IMR-90 (cell line): Measurements from ENCODE around the gene ATRN. TPM values are rescaled to one million over a fixed set of nuclear protein-coding genes. Genes with fewer than 3 reads are reported as not detected.

Experiments
- ATAC-seq: fragments of 200-7000 bp; cut with Tn5 transposase; 2 replicates; pipeline ENCODE4 v1.9.1; 2020; ENCODE audit warnings: low read depth, mild to moderate bottlenecking, moderate library complexity
- BruUV-seq: library from RNA; stranded (reverse); fragments of 400-500 nt; replicated peaks from 2 replicates; lab custom pipeline; 2021; lab: Mats Ljungman, UMichigan
- CTCF ChIA-PET: fragments of 300-600 bp; formaldehyde crosslinking; extraction: SDS; loops from one replicate; lab custom pipeline; 2021; ENCODE audit warnings: antibody characterized with exemption; lab: Yijun Ruan, JAX
- POLR2A ChIA-PET: fragments of 300-600 bp; sonication (Branson Sonifier 250); formaldehyde crosslinking; loops from one replicate; lab custom pipeline; 2022; ENCODE audit warnings: antibody characterized with exemption; ENCODE audit not compliant: unreplicated experiment; lab: Charles Lee
- DNase-seq: peaks from one replicate; pipeline ENCODE4 v3.0.0; 2013
- H2AFZ ChIP-seq: replicated peaks from 2 replicates; pipeline ENCODE3; 2013; ENCODE audit warnings: low read length, mild to moderate bottlenecking; ENCODE audit not compliant: poor library complexity
- H2AK5ac ChIP-seq: 2 replicates; pipeline ENCODE4 v1.6.1; 2013; ENCODE audit warnings: low read depth, low read length, inconsistent platforms
- H2AK9ac ChIP-seq: replicated peaks from 2 replicates; pipeline ENCODE3; 2013; ENCODE audit warnings: mild to moderate bottlenecking, low read depth, low read length, moderate library complexity; ENCODE audit not compliant: poor library complexity
- H2BK120ac ChIP-seq: 2 replicates; pipeline ENCODE4 v1.6.1; 2013; ENCODE audit warnings: low read depth, low read length, inconsistent platforms
- H2BK15ac ChIP-seq: 3 replicates; pipeline ENCODE4 v1.6.1; 2013; ENCODE audit warnings: low read depth, low read length, inconsistent platforms
- H2BK20ac ChIP-seq: 2 replicates; pipeline ENCODE4 v1.6.1; 2013; ENCODE audit warnings: low read depth, mild to moderate bottlenecking, inconsistent platforms, low read length, moderate library complexity
- H2BK5ac ChIP-seq: 2 replicates; pipeline ENCODE4 v1.6.1; 2013; ENCODE audit warnings: mild to moderate bottlenecking, low read depth, low read length, inconsistent platforms; ENCODE audit not compliant: poor library complexity, severe bottlenecking
- H3K14ac ChIP-seq: replicated peaks from 2 replicates; pipeline ENCODE4 v1.6.1; 2013; ENCODE audit warnings: low read depth, low read length, inconsistent platforms
- H3K18ac ChIP-seq: 2 replicates; pipeline ENCODE4 v1.6.1; 2013; ENCODE audit warnings: low read depth, low read length, control low read depth
- H3K23ac ChIP-seq: 2 replicates; pipeline ENCODE4 v1.6.1; 2013; ENCODE audit warnings: low read depth, low read length, inconsistent platforms
- H3K27ac ChIP-seq: 2 replicates; pipeline ENCODE4 v1.5.1; 2013; ENCODE audit warnings: mild to moderate bottlenecking, control low read depth, low read length; ENCODE audit not compliant: insufficient read depth
- H3K27me3 ChIP-seq: 2 replicates; pipeline ENCODE4 v1.6.1; 2013; ENCODE audit warnings: low read length; ENCODE audit not compliant: control insufficient read depth, insufficient read depth
- H3K36me3 ChIP-seq: 2 replicates; pipeline ENCODE4 v1.6.1; 2013; ENCODE audit warnings: low read length, mixed read lengths; ENCODE audit not compliant: control insufficient read depth, insufficient read depth
- H3K4ac ChIP-seq: 2 replicates; pipeline ENCODE4 v1.6.1; 2013; ENCODE audit warnings: low read depth, low read length, inconsistent platforms
- H3K4me1 ChIP-seq: 2 replicates; pipeline ENCODE4 v1.6.1; 2013; ENCODE audit warnings: low read length, mixed read lengths; ENCODE audit not compliant: control insufficient read depth, insufficient read depth
- H3K4me2 ChIP-seq: 2 replicates; pipeline ENCODE4 v1.6.1; 2013; ENCODE audit warnings: low read depth, mild to moderate bottlenecking, control low read depth, low read length, moderate library complexity
- H3K4me3 ChIP-seq: 2 replicates; pipeline ENCODE4 v1.5.1; 2013; ENCODE audit warnings: low read depth, mild to moderate bottlenecking, control low read depth, low read length, moderate library complexity; ENCODE audit not compliant: insufficient read depth
- H3K56ac ChIP-seq: 2 replicates; pipeline ENCODE4 v1.6.1; 2013; ENCODE audit warnings: low read length, inconsistent platforms; ENCODE audit not compliant: insufficient read depth; ENCODE audit errors: extremely low read depth
- H3K79me1 ChIP-seq, 2 experiments: 2 replicates each; pipeline ENCODE4 v1.6.1; 2013; ENCODE audit warnings: low read length in 2 of 2, inconsistent platforms in 1 of 2, low read depth in 1 of 2
- H3K9ac ChIP-seq: 2 replicates; pipeline ENCODE4 v1.6.1; 2013; ENCODE audit warnings: low read depth, low read length, control low read depth
- H3K9me1 ChIP-seq: 2 replicates; pipeline ENCODE4 v1.6.1; 2013; ENCODE audit warnings: low read length, inconsistent platforms; ENCODE audit not compliant: insufficient read depth
- H3K9me3 ChIP-seq: 2 replicates; pipeline ENCODE4 v1.6.1; 2013; ENCODE audit warnings: low read length; ENCODE audit not compliant: control insufficient read depth, insufficient read depth
- H4K20me1 ChIP-seq: 2 replicates; pipeline ENCODE4 v1.6.1; 2013; ENCODE audit warnings: low read length, inconsistent platforms; ENCODE audit not compliant: insufficient read depth
- H4K5ac ChIP-seq: 2 replicates; pipeline ENCODE4 v1.6.1; 2013; ENCODE audit warnings: mild to moderate bottlenecking, low read depth, low read length, control low read depth
- H4K8ac ChIP-seq, 2 experiments: 2 replicates each; pipeline ENCODE4 v1.6.1; 2013; ENCODE audit warnings: low read depth in 2 of 2, low read length in 2 of 2, control low read depth in 1 of 2, inconsistent platforms in 1 of 2
- H4K91ac ChIP-seq: 2 replicates; pipeline ENCODE4 v1.6.1; 2013; ENCODE audit warnings: low read depth, low read length, inconsistent platforms; ENCODE audit not compliant: insufficient read depth
- BHLHE40 ChIP-seq: fragments of 150-350 bp; IDR thresholded peaks from 2 replicates; pipeline ENCODE4 v1.6.1; 2016; ENCODE audit warnings: mild to moderate bottlenecking, low read depth, low read length
- CEBPB ChIP-seq: IDR thresholded peaks from 2 replicates; pipeline ENCODE4 v1.6.1; 2012; ENCODE audit warnings: low read depth, low read length, improper control_type of control experiment
- CHD1 ChIP-seq: IDR thresholded peaks from 2 replicates; pipeline ENCODE4 v1.6.1; 2012; ENCODE audit warnings: low read depth, low read length, improper control_type of control experiment
- ELK1 ChIP-seq: fragments of 150-350 bp; IDR thresholded peaks from 2 replicates; pipeline ENCODE4 v1.6.1; 2016; ENCODE audit warnings: low read depth, mild to moderate bottlenecking, low read length, moderate library complexity, borderline replicate concordance
- FOS ChIP-seq: fragments of 150-350 bp; IDR thresholded peaks from 2 replicates; pipeline ENCODE4 v1.6.1; 2016; ENCODE audit warnings: low read depth, low read length
- MAZ ChIP-seq: IDR thresholded peaks from 2 replicates; pipeline ENCODE4 v1.6.1; 2012; ENCODE audit warnings: low read depth, mild to moderate bottlenecking, low read length, improper control_type of control experiment, moderate library complexity, borderline replicate concordance
- MXI1 ChIP-seq: IDR thresholded peaks from 2 replicates; pipeline ENCODE4 v1.6.1; 2012; ENCODE audit warnings: low read depth, mild to moderate bottlenecking, low read length, moderate library complexity, borderline replicate concordance
- NFE2L2 ChIP-seq: fragments of 150-350 bp; IDR thresholded peaks from 2 replicates; pipeline ENCODE4 v1.6.1; 2016; ENCODE audit warnings: low read depth, mild to moderate bottlenecking, low read length
- POLR2A ChIP-seq: IDR thresholded peaks from 2 replicates; pipeline ENCODE4 v1.6.1; 2012; ENCODE audit warnings: mild to moderate bottlenecking, low read depth, low read length
- RAD21 ChIP-seq: IDR thresholded peaks from 2 replicates; pipeline ENCODE4 v1.6.1; 2012; ENCODE audit warnings: low read length, improper control_type of control experiment
- RCOR1 ChIP-seq: IDR thresholded peaks from 2 replicates; pipeline ENCODE4 v1.6.1; 2012; ENCODE audit warnings: mild to moderate bottlenecking, low read length, improper control_type of control experiment; ENCODE audit not compliant: insufficient replicate concordance
- RFX5 ChIP-seq: IDR thresholded peaks from 2 replicates; pipeline ENCODE4 v1.8.0; 2012; ENCODE audit warnings: low read depth, mild to moderate bottlenecking, low read length, moderate library complexity
- USF2 ChIP-seq: fragments of 150-350 bp; IDR thresholded peaks from 2 replicates; pipeline ENCODE4 v1.6.1; 2017; ENCODE audit warnings: mild to moderate bottlenecking, antibody characterized with exemption, low read length, low read depth
- WGBS, 2 experiments: methylation state at CpG; one replicate each; pipeline versions ENCODE4 v1.1.5 to v1.1.7; 2013; ENCODE audit warnings: missing lambda C conversion rate in 2 of 2; ENCODE audit not compliant: insufficient read length in 1 of 2; ENCODE audit errors: extremely low coverage in 2 of 2; 5-methylcytosine and 5-hydroxymethylcytosine counted together
- dilution Hi-C: fragments of 300-500 bp; cut with HindIII; formaldehyde crosslinking; loops from one replicate; pipeline ENCODE4 v1.14.3; 2018; ENCODE audit warnings: low sequenced_read_pairs; ENCODE audit not compliant: unreplicated experiment
- in situ Hi-C: fragments of 300-500 bp; cut with MboI; formaldehyde crosslinking; loops from 3 replicates; pipeline ENCODE4 v1.14.3; 2019; ENCODE audit warnings: low sequenced_read_pairs, inconsistent platforms, mixed read lengths
- intact Hi-C: fragments of 100-400 bp; cut with micrococcal nuclease; formaldehyde crosslinking; loops from 2 replicates; pipeline ENCODE4 v1.10.0; 2022
- polyA plus RNA-seq, 3 experiments: library from polyadenylated mRNA; depleted of rRNA; stranded (reverse); fragments of >200 nt; gene quantifications; 2 replicates each; pipeline ENCODE4 v1.2.3, GENCODE V29; 2012; ENCODE audit warnings: low replicate concordance in 1 of 3
- total RNA-seq: library from RNA; depleted of rRNA; stranded (reverse); fragments of >200 nt; gene quantifications from 2 replicates; pipeline ENCODE4 v1.2.3, GENCODE V29; 2012
- TF ChIP-seq, protein P1 (sequence below): conservative IDR thresholded peaks from 2 replicates; pipeline ENCODE4 v1.5.1; 2012; ENCODE audit warnings: mild to moderate bottlenecking, low read depth, low read length, improper control_type of control experiment

The ATRN gene
- total and polyA plus RNA-seq, 2 of the 4 experiments (the other 2 are of a cell fraction), result 32.3 to 46.2 TPM

DNA sequence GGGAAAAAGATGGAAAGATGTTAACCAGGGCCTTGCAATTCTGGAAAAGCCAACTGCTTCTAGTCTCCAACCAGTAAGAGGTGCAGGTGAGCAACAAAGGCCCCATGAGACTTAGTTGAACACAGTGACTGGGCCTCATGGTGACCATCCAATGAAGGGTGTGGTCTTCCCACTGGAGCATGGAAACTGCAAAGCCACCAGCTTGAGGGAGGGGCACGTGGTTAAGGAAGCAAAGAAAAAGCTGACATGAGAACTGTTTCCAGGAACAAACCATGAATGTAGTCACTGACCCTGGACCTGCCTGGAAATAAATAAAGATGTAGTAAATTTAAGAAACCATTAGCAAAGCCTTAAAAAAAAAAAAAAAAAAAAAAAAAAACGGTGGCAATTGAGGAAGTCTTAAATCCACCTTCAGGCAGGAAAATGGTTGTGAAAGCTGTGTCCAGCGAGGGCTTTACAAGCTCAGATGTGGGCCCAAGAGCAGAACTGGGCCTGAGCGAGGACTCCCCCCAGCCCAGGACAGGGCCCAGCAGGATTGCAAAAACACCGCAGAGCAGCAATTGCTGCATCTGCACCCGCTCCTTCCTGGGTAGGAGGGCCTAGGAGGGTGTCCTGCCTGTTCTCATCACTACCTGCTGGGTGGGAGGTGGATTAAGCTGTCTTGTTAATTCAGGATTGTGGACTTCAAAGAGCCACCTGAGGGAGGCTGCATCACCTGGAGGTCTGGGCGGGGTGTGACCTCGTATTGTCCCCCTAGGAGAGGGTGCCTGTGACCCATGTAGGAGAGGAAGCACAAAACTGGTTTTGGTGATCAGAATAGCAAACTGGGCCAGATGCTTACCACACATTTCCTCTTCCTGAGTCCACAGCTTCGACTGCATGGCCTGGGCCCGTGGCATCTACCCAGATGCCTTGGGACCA, 182.1 kb downstream of the ATRN start:
- Histone ChIP-seq H3K9me3 (peaks cover 5% of the 10 kb centered on the region; the same call in 1 of the 2 replicates), H2BK120ac (no peak overlapping the region), H2AK9ac (no peak overlapping the region), H3K4ac (no peak overlapping the region), H3K56ac (no peak overlapping the region), H3K4me1 (no peaks in the 10 kb centered on the region), H3K9ac (no peak overlapping the region), H3K14ac (no peak overlapping the region; the same call in 1 of the 2 replicates), H3K23ac (no peak overlapping the region), H2BK5ac (no peak overlapping the region), H4K5ac (no peak overlapping the region), H3K18ac (no peak overlapping the region), H4K91ac (no peak overlapping the region), H3K36me3 (peaks cover 1% of the 10 kb centered on the region; the same call in 1 of the 2 replicates), H3K79me1 (no peaks in the 10 kb centered on the region), H4K8ac (no peak overlapping the region), H3K27me3 (peaks cover 6% of the 10 kb centered on the region; the same call in 1 of the 2 replicates), H2AK5ac (no peak overlapping the region), H2AFZ (no peak overlapping the region), H2BK15ac (no peak overlapping the region), H4K20me1 (no peaks in the 10 kb centered on the region), H3K4me3 (no peak overlapping the region), H3K9me1 (peaks cover 7% of the 10 kb centered on the region; the same call in 1 of the 2 replicates), H3K4me2 (no peak overlapping the region), H2BK20ac (no peak overlapping the region), H3K27ac (no peak overlapping the region)
- DNase-seq (no peak), ATAC-seq (no peak)
- ChIA-PET POLR2A (no interaction called here), CTCF (interaction anchor here (0.7 kb wide), 1 partner anchor 20 kb away, joined by 5 read pairs; no protein-coding TSS in a partner anchor)
- no TSS peak for BruUV-seq
- intact Hi-C loops, result no loop called here
- in situ Hi-C loops, result no loop called here
- dilution Hi-C loops, result no loop called here
- WGBS, 2 experiments, result 83% methylated on average over 1 of the region's 10 CpGs; no CpG with 5 or more reads in 1 of the 2 experiments
- TF ChIP-seq RFX5 (no peak), CEBPB (no peak), BHLHE40 (no peak), RAD21 (no peak), MXI1 (no peak), USF2 (no peak), ELK1 (no peak), FOS (no peak), NFE2L2 (no peak), MAZ (no peak), RCOR1 (no peak), POLR2A (no peak), CHD1 (no peak)
- TF ChIP-seq, protein P1, sequence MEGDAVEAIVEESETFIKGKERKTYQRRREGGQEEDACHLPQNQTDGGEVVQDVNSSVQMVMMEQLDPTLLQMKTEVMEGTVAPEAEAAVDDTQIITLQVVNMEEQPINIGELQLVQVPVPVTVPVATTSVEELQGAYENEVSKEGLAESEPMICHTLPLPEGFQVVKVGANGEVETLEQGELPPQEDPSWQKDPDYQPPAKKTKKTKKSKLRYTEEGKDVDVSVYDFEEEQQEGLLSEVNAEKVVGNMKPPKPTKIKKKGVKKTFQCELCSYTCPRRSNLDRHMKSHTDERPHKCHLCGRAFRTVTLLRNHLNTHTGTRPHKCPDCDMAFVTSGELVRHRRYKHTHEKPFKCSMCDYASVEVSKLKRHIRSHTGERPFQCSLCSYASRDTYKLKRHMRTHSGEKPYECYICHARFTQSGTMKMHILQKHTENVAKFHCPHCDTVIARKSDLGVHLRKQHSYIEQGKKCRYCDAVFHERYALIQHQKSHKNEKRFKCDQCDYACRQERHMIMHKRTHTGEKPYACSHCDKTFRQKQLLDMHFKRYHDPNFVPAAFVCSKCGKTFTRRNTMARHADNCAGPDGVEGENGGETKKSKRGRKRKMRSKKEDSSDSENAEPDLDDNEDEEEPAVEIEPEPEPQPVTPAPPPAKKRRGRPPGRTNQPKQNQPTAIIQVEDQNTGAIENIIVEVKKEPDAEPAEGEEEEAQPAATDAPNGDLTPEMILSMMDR, result no peak
